ENCODE measurements around the gene AP1B1.

DNA sequence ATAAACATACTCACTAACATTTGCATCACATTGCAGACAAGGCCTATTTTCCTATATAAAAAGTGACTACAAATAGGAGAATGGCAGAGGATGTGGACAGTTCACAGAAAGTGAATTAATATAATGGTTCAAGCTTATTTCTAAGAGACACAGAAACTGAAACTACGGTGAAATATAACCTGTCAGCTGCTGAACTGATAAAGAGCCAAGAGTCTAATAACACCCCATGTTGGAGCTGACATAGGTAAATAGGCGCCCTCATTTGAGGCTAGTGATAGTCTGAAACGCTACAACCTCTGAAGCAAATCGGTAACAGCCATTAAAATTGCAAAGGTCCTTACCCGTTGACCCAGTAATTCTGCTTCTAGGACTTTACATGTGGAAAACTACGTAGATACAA, 14.0 kb downstream of the AP1B1 start:
- TF ChIP-seq, protein P1, sequence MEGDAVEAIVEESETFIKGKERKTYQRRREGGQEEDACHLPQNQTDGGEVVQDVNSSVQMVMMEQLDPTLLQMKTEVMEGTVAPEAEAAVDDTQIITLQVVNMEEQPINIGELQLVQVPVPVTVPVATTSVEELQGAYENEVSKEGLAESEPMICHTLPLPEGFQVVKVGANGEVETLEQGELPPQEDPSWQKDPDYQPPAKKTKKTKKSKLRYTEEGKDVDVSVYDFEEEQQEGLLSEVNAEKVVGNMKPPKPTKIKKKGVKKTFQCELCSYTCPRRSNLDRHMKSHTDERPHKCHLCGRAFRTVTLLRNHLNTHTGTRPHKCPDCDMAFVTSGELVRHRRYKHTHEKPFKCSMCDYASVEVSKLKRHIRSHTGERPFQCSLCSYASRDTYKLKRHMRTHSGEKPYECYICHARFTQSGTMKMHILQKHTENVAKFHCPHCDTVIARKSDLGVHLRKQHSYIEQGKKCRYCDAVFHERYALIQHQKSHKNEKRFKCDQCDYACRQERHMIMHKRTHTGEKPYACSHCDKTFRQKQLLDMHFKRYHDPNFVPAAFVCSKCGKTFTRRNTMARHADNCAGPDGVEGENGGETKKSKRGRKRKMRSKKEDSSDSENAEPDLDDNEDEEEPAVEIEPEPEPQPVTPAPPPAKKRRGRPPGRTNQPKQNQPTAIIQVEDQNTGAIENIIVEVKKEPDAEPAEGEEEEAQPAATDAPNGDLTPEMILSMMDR (IDR thresholded peaks at IDR 0.05; ENCODE audit: low read depth, low read length): no peak
- no peak for TF ChIP-seq EZH2phosphoT487 (IDR thresholded peaks at IDR 0.05; ENCODE audit: low read depth)

All from OCI-LY3 (cell line).